ENCODE results near the gene PHACTR1.

- TF ChIP-seq MAX (IDR thresholded peaks at IDR 0.05), result no peak
- TF ChIP-seq FOXA2 (IDR thresholded peaks at IDR 0.05), result no peak
- TF ChIP-seq CTCF (IDR thresholded peaks at IDR 0.05; ENCODE audit: low read depth, low read length, missing input control), result no peak
- no peak for TF ChIP-seq YY1 (IDR thresholded peaks at IDR 0.05)
- TF ChIP-seq HNF4G (IDR thresholded peaks at IDR 0.05), result no peak
- TF ChIP-seq TAF1 (conservative IDR thresholded peaks at IDR 0.05), result no peak
- no peak for TF ChIP-seq FOXA1 (IDR thresholded peaks at IDR 0.05)
- no peak for TF ChIP-seq RAD21 (IDR thresholded peaks at IDR 0.05)
Observed at GRCh38 chr6:12944001-12944400, 227.4 kb downstream of the PHACTR1 start.

Measured in liver (tissue), 3 donors.